AG04449 (cell line): ENCODE results near the gene PRRT1.

Experiments used
- CTCF ChIA-PET: fragments of 350-600 bp; formaldehyde crosslinking; extraction: SDS; loops from one replicate; lab custom pipeline; 2021; ENCODE audit warnings: antibody characterized with exemption; lab: Yijun Ruan, JAX
- POLR2A ChIA-PET: fragments of 400-600, 350-600 bp; formaldehyde crosslinking; extraction: SDS; loops from one replicate; lab custom pipeline; 2020; ENCODE audit warnings: antibody characterized with exemption, inconsistent platforms; lab: Yijun Ruan, JAX
- DNase-seq: peaks from one replicate; pipeline ENCODE4 v3.0.0-alpha.2; 2010; ENCODE audit warnings: low read depth, low spot score
- H3K4me3 ChIP-seq: 2 replicates; pipeline ENCODE4 v1.5.1; 2011; ENCODE audit warnings: low read depth, mild to moderate bottlenecking, control low read depth, low read length
- CTCF ChIP-seq: IDR thresholded peaks from one replicate; pipeline ENCODE4 v1.5.1; 2011; ENCODE audit warnings: mild to moderate bottlenecking, moderate library complexity, low read length, control low read depth, inconsistent platforms; ENCODE audit not compliant: insufficient read depth; ENCODE audit errors: missing control alignments

The PRRT1 gene

GRCh38 chr6:32140420-32141046 lies 11.2 kb downstream of the PRRT1 start:
- no peak overlapping the region for H3K4me3 ChIP-seq
- ChIA-PET POLR2A (no interaction called here), CTCF (interaction anchor here (1.0 to 1.3 kb wide), 2 partner anchors 22 to 93 kb away, joined by 3 to 4 read pairs; no protein-coding TSS in a partner anchor)
- no peak for DNase-seq
- TF ChIP-seq CTCF, result no peak

GRCh38 chr6:32139590-32139989 lies 12.1 kb downstream of the PRRT1 start:
- CTCF ChIA-PET, result interaction anchor here (1.8 kb wide), 1 partner anchor 21 kb away, joined by 7 read pairs; no protein-coding TSS in a partner anchor
- no peak for DNase-seq
- POLR2A ChIA-PET, result no interaction called here
- no peak overlapping the region for H3K4me3 ChIP-seq
- no peak for TF ChIP-seq CTCF

DNA sequence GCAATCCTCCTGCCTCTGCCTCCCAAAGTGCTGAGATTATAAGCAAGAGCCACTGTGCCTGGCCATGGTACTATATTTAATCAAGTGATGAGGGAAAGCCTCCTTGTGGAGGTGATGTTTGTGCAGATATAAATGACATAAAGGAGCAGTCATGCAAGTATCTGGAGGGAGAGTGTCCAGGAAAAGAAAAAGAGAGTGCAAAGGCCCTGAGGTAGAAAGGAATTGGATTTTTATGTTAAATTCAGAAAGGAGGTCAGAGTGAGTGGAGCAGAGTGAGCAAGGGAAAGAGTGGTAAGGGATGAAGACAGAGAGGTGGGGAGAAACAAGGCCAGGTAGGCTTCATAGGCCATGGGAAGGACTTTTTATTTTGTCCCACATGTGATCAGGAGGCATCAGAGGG lies 14.3 kb downstream of the PRRT1 start:
- H3K4me3 ChIP-seq, result no peak overlapping the region
- no peak for DNase-seq
- CTCF ChIA-PET, result interaction anchor here (1.0 kb wide), 1 partner anchor 57 kb away, joined by 3 read pairs; no protein-coding TSS in a partner anchor
- no peak for TF ChIP-seq CTCF
- POLR2A ChIA-PET, result no interaction called here

- POLR2A ChIA-PET, result no interaction called here
Observed at GRCh38 chr6:32133786-32134185, 18.0 kb downstream of the PRRT1 start.

DNA sequence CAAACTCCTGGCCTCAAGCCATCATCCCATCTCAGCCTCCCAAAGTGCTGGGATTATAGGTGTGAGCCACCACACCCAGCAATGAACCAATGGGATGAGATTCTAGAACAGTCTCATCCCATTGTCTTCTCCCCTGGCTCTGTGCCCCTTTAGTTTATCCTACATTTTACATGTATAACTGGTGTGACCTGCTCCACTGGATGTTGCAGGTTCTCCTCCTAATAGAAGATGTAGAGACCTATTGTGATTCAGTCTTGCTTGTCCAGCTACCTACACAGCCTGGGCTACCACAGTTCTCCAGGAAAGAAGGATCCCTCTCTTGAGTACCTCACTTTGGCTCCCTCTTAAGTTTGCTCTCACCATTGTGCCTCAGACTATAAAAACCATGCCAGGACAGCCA lies 19.6 kb downstream of the PRRT1 start:
- CTCF ChIA-PET, result interaction anchor here (7.5 kb wide), 1 partner anchor 15 kb away, joined by 111 read pairs; no protein-coding TSS in a partner anchor

More at GRCh38 chr6:32133786-32134185, 18.0 kb downstream of the PRRT1 start:
- DNase-seq, result no peak
- CTCF ChIA-PET, result interaction anchor here (1.0 kb wide), 1 partner anchor 18 kb away, joined by 3 read pairs; the partner anchor contains the start of gene PRRT1
- no peak overlapping the region for H3K4me3 ChIP-seq
- TF ChIP-seq CTCF, result no peak

More for the DNA sequence above, 19.6 kb downstream of the PRRT1 start:
- no peak for DNase-seq
- TF ChIP-seq CTCF, result no peak
- no peak overlapping the region for H3K4me3 ChIP-seq
- POLR2A ChIA-PET, result no interaction called here
